Pericardium fibroblast (primary cell): Measurements from ENCODE around the gene TAS2R10. TPM values are rescaled to one million over a fixed set of nuclear protein-coding genes. Genes with fewer than 3 reads are reported as not detected.

Experiments
- total RNA-seq: library from RNA; depleted of rRNA; stranded (reverse); fragments of >200 nt; gene quantifications from 2 replicates; pipeline ENCODE4 v1.2.3, GENCODE V29; 2015

TAS2R10 gene
- total RNA-seq = 0.26 TPM in 1 of 2 replicates, not detected in the other

DNA sequence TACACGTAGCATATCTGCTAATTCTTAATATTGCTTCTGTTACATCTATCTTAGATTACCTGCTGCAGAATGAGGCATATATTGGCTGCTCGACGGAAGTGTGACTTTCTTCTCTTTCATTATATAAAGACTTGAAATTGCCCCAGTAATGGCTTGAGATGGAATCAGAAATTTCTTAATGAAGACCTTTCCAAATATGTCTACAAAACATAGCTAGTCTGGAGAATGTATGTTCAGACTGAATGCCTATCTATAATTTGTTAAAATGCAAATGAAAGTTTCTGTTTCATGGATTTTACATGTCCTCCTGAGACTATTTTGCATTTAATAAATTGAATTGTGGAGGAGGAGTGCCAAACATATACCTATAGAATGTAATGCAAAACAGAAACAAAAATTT, at the start of gene TAS2R10:
Gene TAS2R10 (minus strand): TSS at position 101 of the 400 bp plus-strand sequence. CDS start 89 bp downstream, at position 12.

GRCh38 chr12:10849425-10849878, 23.3 kb upstream of the TAS2R10 start, which contains the start of gene PRR4:
Gene PRR4 (minus strand): TSS chr12:10849475. CDS start chr12:10849437, 38 bp downstream.

DNA sequence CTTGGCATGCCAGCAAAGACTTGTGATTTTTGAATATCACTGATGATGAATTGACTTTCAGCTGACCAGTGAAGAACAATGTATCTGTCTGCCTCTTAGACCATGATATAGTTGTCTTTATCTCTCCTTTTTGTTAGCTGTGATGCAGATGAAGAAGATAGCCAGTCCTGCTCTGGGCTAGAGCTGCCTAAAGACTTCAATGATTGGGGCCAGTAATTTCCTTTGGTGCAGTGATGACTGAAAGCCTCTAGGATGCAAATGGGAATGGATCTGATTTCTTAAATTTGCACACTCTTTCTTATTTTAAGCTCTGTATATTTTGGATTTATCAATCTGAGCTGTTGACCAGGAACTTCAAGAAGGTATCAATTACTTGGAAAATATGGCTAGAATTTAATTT, 16.1 kb downstream of the TAS2R10 start, which contains the start of gene TAS2R9:
Gene TAS2R9 (minus strand): TSS at position 101 of the 400 bp plus-strand sequence. CDS start 93 bp downstream, at position 8.

DNA sequence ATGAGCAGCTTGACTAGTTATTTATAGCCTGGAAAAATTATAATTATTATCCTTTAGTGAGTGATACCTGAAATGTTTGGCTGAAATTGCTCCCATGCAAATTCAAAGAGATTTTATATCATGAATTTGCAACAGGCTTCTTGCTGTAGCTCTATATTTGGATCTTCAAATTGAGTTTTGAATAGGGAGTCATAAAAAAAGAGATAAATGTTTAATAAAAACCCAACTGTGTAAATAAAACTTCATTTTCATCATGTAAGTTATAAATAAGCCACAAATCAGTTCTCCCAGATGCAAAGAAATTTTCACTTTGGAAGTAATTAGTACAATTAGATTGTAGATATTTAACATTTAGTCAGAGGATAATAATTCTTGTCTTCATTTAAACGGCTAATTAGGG, 19.0 kb downstream of the TAS2R10 start, which contains the start of gene TAS2R8:
Gene TAS2R8 (minus strand): TSS at position 101 of the 400 bp plus-strand sequence. CDS start 306 bp downstream, outside the sequence.

GRCh38 chr12:10802587-10802986, 23.6 kb downstream of the TAS2R10 start, which contains the start of gene TAS2R7:
Gene TAS2R7 (minus strand): TSS chr12:10802627. CDS start chr12:10802570, 57 bp downstream.

Other genes with a start within 250 kb of the TAS2R10 start
- gene MAGOHB, start 212.7 kb downstream of the TAS2R10 start, total RNA-seq = 10.0 and 28.9 TPM in 2 replicates
- gene STYK1, start 152.3 kb downstream of the TAS2R10 start, total RNA-seq = 0.26 TPM in 1 of 2 replicates, not detected in the other
- gene YBX3, start 103.0 kb downstream of the TAS2R10 start, total RNA-seq = 218 and 242 TPM in 2 replicates
- not detected in 2 replicates for gene TAS2R7, start 23.7 kb downstream of the TAS2R10 start, total RNA-seq
- not detected in 2 replicates for gene TAS2R8, start 19.1 kb downstream of the TAS2R10 start, total RNA-seq
- not detected in 2 replicates for gene TAS2R9, start 16.2 kb downstream of the TAS2R10 start, total RNA-seq
- not detected in 2 replicates for gene PRR4, start 23.1 kb upstream of the TAS2R10 start, total RNA-seq
- gene PRH1, start 57.9 kb upstream of the TAS2R10 start, total RNA-seq = 2.6 and 4.1 TPM in 2 replicates
- not detected in 2 replicates for gene TAS2R13, start 83.2 kb upstream of the TAS2R10 start, total RNA-seq
- 2.3 TPM in 1 of 2 replicates, not detected in the other for gene PRH2, start 102.9 kb upstream of the TAS2R10 start, total RNA-seq
- 2.1 and 6.3 TPM in 2 replicates for gene TAS2R14, start 112.9 kb upstream of the TAS2R10 start, total RNA-seq
- 0.43 TPM in 1 of 2 replicates, not detected in the other for gene TAS2R50, start 160.6 kb upstream of the TAS2R10 start, total RNA-seq
- 0.68 and 0.93 TPM in 2 replicates for gene TAS2R20, start 171.9 kb upstream of the TAS2R10 start, total RNA-seq
- gene TAS2R19, start 196.3 kb upstream of the TAS2R10 start, total RNA-seq = 0.17 and 0.35 TPM in 2 replicates
- 0.35 TPM in 1 of 2 replicates, not detected in the other for gene TAS2R31, start 205.0 kb upstream of the TAS2R10 start, total RNA-seq
- not detected in 2 replicates for gene TAS2R46, start 235.9 kb upstream of the TAS2R10 start, total RNA-seq